SKM-1 (cell line): ENCODE data around the gene PRODH2.
"Not testable (repeated sequence)": the region's sequence is repeated elsewhere in the genome, so short reads cannot be mapped to it uniquely, and the experiment has no call there.

ENCODE experiments used
- DNase-seq: peaks from one replicate; lab custom pipeline; 2025; ENCODE audit not compliant: unreplicated experiment; lab: John Stamatoyannopoulos, UW

Gene PRODH2

GRCh38 chr19:35797663-35798062 lies 15.0 kb downstream of the PRODH2 start:
- DNase-seq = no peak

GRCh38 chr19:35796645-35797542 lies 15.8 kb downstream of the PRODH2 start:
- no peak for DNase-seq

GRCh38 chr19:35795564-35795963 lies 17.1 kb downstream of the PRODH2 start:
- DNase-seq = not testable (repeated sequence)

- no peak for DNase-seq
Measured at GRCh38 chr19:35793381-35794165, 19.1 kb downstream of the PRODH2 start.

- DNase-seq = no peak
Measured at GRCh38 chr19:35792888-35793287, 19.8 kb downstream of the PRODH2 start.

GRCh38 chr19:35792312-35792711 lies 20.3 kb downstream of the PRODH2 start:
- no peak for DNase-seq

- DNase-seq = no peak
Measured at GRCh38 chr19:35791814-35792279, 20.8 kb downstream of the PRODH2 start.

GRCh38 chr19:35790981-35791813 lies 21.4 kb downstream of the PRODH2 start:
- DNase-seq = no peak

- DNase-seq = no peak
Measured at GRCh38 chr19:35789978-35790944, 22.4 kb downstream of the PRODH2 start.

- no peak for DNase-seq
Measured at GRCh38 chr19:35789195-35789977, 23.3 kb downstream of the PRODH2 start.

- no peak for DNase-seq
Measured at GRCh38 chr19:35788205-35788960, 24.3 kb downstream of the PRODH2 start.

GRCh38 chr19:35787227-35787799 lies 25.3 kb downstream of the PRODH2 start:
- DNase-seq = no peak

- no peak for DNase-seq
Measured at GRCh38 chr19:35786299-35787160, 26.1 kb downstream of the PRODH2 start.

GRCh38 chr19:35785339-35785627 lies 27.4 kb downstream of the PRODH2 start:
- DNase-seq = no peak

GRCh38 chr19:35784503-35785338 lies 27.9 kb downstream of the PRODH2 start:
- no peak for DNase-seq
